GM21737 (cell line): Measurements from ENCODE around the gene SPATS2L.

Experiments
- ATAC-seq: cut with Tn5 transposase; IDR thresholded peaks from one replicate; pipeline ENCODE4 v1.9.1; 2021; ENCODE audit warnings: mild to moderate bottlenecking, moderate library complexity; ENCODE audit not compliant: unreplicated experiment

Gene SPATS2L

GRCh38 chr2:200459101-200459500, 152.6 kb downstream of the SPATS2L start:
- no peak for ATAC-seq

DNA sequence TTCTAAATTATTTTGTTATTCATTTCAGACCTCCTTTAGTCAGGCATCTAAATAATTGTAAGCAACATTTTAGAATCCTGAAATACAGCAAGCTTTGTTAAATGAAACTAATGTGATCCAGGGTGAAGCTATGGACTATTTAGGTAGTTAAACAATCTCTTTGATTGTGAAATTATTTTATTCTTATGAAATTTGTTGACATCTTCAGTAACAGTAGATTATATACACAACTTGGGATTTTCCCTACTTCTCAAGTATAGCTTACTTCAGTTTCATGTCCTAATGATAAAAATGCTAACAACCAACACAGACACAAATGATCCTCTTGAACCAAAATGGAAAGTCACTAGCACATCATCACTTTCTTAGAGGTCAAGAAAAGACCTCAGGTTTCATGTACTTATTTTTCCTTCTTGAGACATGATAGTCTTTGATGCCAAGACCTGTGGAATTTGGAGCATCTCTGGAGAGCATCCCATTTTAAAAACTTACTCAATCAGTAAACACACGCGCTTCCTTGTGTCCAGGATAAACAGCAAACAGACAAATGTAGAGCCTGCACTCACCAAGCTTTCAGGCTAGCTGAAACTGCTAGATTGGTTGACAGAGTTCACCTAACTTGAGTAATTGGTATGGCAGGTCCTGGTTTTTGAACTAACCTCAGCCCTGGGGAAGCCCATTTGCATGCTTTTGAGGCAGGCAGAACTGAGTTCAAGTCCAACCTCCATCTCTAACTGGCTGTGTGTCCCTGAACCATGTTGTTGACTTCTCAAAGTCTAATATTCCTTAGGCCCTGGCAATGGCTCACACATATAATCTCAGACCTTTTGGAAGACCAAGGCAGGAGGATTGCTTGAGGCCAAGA, 155.6 kb downstream of the SPATS2L start:
- ATAC-seq: no peak

- ATAC-seq: no peak
These were observed 157.0 kb downstream of the SPATS2L start for GRCh38 chr2:200463452-200463851.

GRCh38 chr2:200466425-200467418, 160.2 kb downstream of the SPATS2L start:
- ATAC-seq: no peak

DNA sequence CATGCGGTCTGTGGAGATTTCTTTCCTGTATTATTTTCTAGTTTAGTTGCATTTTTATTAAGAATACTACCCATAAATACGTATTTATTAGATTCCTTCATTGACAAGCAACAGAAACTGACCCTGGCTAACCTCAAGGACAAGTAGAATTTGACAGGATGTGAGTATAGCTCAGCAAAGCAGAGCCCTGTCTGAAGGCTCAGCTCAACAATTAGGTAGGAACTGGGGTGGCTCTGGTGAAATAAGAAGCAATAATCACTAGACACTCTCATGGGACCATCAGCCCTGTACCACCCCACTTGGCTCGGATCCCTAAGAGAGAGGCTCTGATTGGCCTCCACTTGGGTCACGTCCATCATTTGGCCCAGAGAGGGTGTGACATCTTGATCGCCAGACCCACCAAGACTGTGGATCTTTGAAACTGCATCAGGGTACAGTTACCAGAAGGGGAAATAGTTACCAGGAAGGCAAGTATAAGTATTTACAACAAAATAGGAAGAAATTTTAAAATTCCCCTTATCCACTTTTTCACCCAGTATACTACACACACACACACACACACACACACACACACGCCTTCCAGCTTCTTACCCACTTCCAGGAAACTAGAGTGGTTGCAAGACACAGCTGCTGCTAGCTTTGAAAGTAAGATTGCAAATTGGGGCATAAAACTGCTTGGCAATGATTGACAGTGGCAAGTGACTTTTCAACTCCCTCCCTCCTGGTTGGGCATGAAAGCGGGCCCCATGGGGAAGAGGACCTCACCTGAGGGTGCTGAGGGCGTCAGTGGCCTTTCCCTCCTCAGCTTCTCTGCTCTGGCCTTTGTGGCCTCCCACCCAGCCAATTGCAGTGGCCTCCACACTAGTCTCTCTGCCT, 161.6 kb downstream of the SPATS2L start:
- no peak for ATAC-seq

DNA sequence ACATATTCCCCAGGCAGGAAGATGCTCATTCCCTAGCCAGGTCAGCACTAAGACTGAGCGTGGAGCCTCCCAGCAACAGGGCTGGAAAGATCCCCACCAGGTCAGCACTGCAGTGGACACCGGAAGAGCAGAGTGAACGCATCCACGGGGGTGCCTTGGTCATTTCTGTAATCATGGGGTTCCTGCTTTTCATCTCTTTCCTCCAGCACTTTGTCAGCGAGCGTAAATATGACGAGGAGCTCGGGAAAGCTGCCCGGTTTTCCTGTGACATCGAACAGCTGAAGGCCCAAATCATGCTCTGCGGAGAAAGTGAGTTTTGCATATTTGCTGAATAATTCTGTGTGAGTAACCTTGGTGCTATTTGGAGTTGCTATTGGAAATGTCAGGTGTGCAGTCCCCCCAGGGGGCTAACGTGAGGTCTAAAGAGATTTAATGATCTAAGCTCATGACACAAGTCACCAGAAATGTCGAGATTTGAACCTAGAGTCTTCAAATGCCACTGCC, 163.3 kb downstream of the SPATS2L start:
- ATAC-seq: no peak

- ATAC-seq: no peak
These were observed 163.7 kb downstream of the SPATS2L start for GRCh38 chr2:200470230-200470629.

- ATAC-seq: peak; percentile 64
These were observed 164.9 kb downstream of the SPATS2L start for GRCh38 chr2:200471324-200471848.

- no peak for ATAC-seq
These were observed 165.6 kb downstream of the SPATS2L start for GRCh38 chr2:200471928-200472645.

- ATAC-seq: no peak
These were observed 166.5 kb downstream of the SPATS2L start for GRCh38 chr2:200472853-200473464.

DNA sequence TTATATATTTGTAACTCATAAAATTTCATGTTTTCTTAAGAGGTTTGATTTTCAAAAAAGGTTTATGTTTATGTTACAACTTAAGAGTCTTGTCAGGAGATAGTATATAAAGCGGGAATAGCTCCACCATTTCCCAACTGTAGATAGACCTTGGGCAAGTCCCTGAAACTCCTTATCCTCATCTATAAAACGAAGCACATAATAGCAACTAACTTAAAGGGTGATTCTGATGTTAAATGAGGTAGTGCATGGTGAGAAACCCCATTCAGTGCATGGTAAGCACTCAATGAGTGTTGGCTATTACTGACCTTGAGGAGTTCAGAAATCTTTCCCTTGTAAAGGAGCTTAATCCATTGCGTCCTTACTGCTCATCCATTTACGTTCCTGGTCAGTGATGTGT, 169.3 kb downstream of the SPATS2L start:
- no peak for ATAC-seq

GRCh38 chr2:200476836-200477235, 170.3 kb downstream of the SPATS2L start:
- no peak for ATAC-seq

GRCh38 chr2:200477667-200478131, 171.2 kb downstream of the SPATS2L start:
- no peak for ATAC-seq

- no peak for ATAC-seq
These were observed 173.3 kb downstream of the SPATS2L start for GRCh38 chr2:200479692-200480265.

DNA sequence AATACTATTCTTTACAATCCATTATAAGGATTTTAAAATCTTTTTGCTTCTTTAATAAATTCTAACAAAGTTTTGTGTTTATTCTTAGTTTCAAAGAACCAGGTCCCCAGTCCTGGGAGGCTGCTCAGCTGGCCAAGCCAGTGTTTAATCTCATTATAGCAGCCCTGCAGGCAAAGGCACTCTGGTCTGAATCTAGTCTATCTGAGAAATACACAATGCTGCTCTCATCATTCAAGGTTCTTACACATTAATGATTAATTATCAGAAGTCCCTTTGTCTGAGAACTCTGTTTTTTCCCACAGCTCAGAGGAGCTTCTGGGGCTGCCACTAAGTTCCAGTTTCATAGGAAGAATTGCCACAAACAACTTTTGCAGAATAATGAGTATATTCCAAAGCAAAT, 175.7 kb downstream of the SPATS2L start:
- ATAC-seq: peak; percentile 61

- peak; percentile 45 for ATAC-seq
These were observed 177.3 kb downstream of the SPATS2L start for GRCh38 chr2:200483729-200484198.

GRCh38 chr2:200484934-200485333, 178.4 kb downstream of the SPATS2L start:
- no peak for ATAC-seq

DNA sequence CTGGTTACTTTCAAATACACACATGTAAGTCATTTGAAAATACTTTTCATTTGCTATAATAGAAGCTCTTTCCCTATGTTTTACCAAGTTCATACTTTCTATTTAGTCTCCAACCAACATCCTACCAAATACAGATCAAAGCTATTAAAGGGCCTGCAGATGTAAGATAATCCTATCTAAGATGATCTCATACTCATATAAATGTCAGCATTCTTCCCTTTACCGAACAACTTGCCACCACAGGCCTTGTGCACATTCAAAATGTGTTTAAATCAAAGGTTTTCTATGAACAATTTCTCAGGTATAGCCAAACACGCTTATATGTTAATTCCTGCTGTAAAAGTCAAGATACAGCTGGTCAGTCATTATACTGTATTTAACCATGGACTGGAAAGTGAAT, 180.0 kb downstream of the SPATS2L start:
- ATAC-seq: no peak
